ENCODE measurements around the gene NQO2. TPM values are rescaled to one million over a fixed set of nuclear protein-coding genes. Genes with fewer than 3 reads are reported as not detected.

NQO2 gene
- total RNA-seq: 14.5 TPM

DNA sequence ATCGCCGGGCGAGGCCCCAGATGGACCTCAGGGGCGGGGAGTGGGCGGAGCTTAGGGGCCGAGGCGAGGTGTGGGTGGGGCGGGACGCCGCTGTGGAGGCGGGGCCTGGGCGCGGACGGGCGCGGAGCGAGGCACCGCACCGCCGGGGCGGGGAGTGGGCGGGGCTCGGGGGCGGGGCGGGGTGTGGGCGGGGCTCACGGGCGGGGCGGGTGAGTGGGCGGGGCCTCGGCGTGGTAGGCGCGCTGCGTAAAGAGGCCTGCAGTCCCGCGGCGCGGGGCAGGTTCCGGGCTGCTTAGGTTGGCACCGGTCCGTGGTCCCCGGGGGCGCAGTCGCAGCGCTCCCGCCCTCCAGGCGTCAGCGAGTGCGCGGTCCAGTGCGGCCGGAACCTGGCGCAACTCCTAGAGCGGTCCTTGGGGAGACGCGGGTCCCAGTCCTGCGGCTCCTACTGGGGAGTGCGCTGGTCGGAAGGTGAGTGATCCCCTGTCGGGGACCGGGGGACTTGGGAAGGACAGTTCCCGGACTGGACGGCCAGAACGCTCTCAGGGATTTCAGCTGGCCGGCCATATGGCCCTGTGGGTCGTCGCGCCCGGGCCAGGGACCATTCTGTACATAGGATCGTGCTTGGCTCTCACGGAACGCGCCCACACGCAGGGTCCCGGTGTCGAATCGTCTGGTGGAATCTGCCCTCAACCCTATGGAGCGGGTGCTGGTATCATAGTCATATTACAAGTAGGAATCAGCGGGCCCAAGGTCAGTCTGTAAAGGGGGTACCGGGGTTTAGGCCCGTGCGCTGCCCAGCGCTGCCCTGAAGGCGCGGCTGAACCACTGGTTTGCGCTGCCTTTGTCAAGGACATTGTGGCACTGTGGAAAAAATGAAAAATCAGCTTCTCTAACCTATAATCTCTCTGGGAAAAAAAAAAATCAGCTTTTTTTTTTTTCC lies at the start of gene NQO2:
Gene NQO2, plus strand, starts transcription at position 277 of the 940 bp plus-strand sequence. CDS start 6,659 bp downstream, outside the sequence.
- H3K27me3 ChIP-seq (ENCODE audit: insufficient read depth, low read length): no peaks in the 10 kb centered on the region
- H3K4me3 ChIP-seq (ENCODE audit: low read length): peak within 1 kb of the TSS; percentile 84
- H3K4me1 ChIP-seq (ENCODE audit: insufficient read depth, low read length): peaks cover 42% of the 10 kb centered on the region
- no peaks in the 10 kb centered on the region for H3K9me3 ChIP-seq (ENCODE audit: low read depth, low read length)

DNA sequence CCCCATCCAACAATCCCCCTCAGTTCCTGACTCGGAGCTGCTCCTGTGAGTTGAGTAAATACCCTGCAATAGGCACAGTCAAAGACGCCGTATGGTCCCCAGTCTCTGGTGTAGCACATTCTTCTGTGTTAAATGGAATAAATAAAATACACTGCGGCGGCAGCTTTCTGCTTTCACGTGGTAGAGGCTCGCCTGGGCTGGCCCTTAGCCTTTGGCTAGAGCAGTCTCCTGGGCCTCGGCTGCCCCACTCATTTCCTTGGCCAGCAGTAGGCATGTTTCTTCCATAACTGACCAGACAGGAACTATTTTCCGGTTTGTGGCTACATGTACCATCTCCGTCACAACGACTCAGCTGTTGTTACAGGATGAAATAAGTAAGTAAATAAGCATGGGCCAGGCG lies 49.0 kb upstream of the NQO2 start:
- Histone ChIP-seq H3K9me3 (ENCODE audit: low read depth, low read length) (no peaks in the 10 kb centered on the region), H3K4me3 (ENCODE audit: low read length) (no peak overlapping the region), H3K4me1 (ENCODE audit: insufficient read depth, low read length) (peaks cover 15% of the 10 kb centered on the region), H3K27me3 (ENCODE audit: insufficient read depth, low read length) (no peaks in the 10 kb centered on the region)

DNA sequence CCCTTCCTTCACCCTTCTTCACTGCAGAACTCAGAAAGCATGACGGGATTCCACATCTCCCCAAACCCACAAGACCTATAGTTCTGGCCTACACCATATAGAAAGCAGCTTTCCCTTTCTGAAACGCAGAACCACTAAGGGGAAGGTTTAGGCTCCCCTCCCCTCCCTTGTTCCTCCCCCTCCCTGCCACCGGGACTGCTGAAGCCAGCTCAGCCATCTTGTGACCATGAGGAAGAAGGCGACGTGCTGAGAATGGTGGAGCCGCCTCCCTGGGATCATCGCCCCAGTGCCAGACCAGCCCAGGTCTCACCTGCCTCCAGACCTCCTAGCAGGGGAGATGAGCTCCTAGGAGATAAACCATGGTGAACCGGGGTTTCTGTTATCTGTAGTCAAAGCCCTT lies 48.0 kb upstream of the NQO2 start:
- H3K27me3 ChIP-seq (ENCODE audit: insufficient read depth, low read length): no peaks in the 10 kb centered on the region
- no peaks in the 10 kb centered on the region for H3K9me3 ChIP-seq (ENCODE audit: low read depth, low read length)
- H3K4me1 ChIP-seq (ENCODE audit: insufficient read depth, low read length): peaks cover 15% of the 10 kb centered on the region
- H3K4me3 ChIP-seq (ENCODE audit: low read length): no peak overlapping the region

GRCh38 chr6:2952557-2953095 lies 47.1 kb upstream of the NQO2 start:
- Histone ChIP-seq H3K27me3 (ENCODE audit: insufficient read depth, low read length) (no peaks in the 10 kb centered on the region), H3K9me3 (ENCODE audit: low read depth, low read length) (no peaks in the 10 kb centered on the region), H3K4me3 (ENCODE audit: low read length) (no peak overlapping the region), H3K4me1 (ENCODE audit: insufficient read depth, low read length) (peaks cover 15% of the 10 kb centered on the region)

DNA sequence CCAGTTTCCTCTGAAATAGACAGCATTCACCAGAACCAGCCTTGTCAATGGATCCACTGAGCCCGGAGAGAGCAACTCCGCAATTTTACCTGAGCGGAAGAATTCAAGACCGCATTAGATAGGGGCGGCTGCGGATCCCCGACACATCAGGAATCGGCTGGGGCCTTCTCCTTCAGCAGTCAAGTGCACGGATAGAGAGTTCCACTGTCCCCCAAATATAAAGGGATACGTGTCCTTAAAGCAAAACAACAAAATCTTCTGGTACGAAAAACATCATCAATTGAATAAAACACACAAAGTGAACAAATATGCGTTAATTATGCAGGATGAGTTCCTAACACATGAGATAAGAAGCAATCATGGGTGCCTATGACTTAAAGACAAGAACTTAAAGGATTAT lies 46.6 kb upstream of the NQO2 start:
- no peak overlapping the region for H3K4me3 ChIP-seq (ENCODE audit: low read length)
- no peaks in the 10 kb centered on the region for H3K27me3 ChIP-seq (ENCODE audit: insufficient read depth, low read length)
- H3K9me3 ChIP-seq (ENCODE audit: low read depth, low read length): no peaks in the 10 kb centered on the region
- H3K4me1 ChIP-seq (ENCODE audit: insufficient read depth, low read length): peaks cover 19% of the 10 kb centered on the region

DNA sequence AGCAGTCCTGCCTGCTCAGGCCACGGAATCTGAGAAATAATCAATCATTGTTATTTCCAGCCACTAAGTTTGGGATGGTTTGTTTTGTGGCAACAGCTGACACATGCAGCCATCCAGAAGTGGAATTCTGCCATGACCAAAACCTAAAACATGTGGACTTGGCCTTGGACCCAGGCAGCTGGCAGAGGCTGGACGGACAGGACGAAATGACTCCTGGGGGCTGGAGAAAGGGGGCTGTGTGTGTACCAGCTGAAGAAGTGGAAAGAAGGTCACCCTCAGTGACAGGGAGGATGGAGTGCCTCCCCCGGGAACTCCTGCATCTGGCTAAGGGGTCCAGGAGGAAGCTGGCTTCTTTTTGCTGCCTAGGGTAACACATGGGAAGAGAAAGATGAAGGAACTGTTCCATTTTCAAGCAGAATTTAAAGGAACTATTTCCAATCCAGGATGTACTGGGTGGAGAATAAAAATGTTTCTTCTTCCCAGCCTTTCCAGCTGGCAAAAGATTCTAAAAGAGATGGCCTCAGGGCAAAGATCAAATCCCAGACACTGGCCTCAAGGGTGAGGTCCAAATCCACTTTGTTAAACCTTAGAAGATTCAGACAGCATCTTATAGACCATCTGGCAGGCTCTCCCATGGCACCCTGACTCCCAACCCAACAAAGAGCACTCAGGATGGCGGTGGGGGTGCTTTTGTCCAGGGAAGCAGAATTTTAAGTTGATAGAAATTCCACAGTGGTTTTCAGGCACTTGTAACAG lies 42.6 kb upstream of the NQO2 start:
- Histone ChIP-seq H3K27me3 (ENCODE audit: insufficient read depth, low read length) (no peaks in the 10 kb centered on the region), H3K4me3 (ENCODE audit: low read length) (no peak overlapping the region), H3K4me1 (ENCODE audit: insufficient read depth, low read length) (peaks cover 20% of the 10 kb centered on the region), H3K9me3 (ENCODE audit: low read depth, low read length) (no peaks in the 10 kb centered on the region)

DNA sequence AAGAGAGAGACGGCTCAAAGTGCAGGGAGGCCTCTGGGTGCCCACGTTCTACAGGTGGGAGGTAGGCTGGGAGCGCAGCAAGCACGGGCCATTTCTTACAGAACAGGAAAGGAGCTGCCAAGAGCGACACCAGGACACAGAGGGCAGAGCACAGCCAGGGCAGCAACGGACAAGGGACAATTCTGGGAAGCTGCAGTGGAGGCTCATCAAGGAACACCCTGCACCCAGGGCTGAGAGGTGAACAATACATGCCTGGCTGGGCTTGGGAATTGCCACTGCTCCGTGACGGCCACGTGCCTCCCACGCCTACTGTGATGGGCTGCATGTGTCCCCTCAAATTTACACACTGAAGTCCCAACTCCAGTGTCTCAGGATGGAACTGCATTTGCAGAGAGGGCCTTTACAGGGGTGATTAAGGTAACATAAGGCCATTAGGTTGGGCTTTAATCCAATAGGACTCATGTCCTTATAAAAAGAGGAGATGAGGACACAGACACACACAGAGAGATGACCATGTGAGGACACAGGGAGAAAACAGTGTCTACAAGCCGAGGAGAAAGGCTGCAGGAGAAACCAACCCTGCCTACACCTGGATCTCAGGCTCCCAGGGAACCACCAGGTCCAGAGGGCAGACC lies 41.9 kb upstream of the NQO2 start:
- Histone ChIP-seq H3K4me1 (ENCODE audit: insufficient read depth, low read length) (peaks cover 20% of the 10 kb centered on the region), H3K9me3 (ENCODE audit: low read depth, low read length) (no peaks in the 10 kb centered on the region), H3K4me3 (ENCODE audit: low read length) (no peak overlapping the region), H3K27me3 (ENCODE audit: insufficient read depth, low read length) (no peaks in the 10 kb centered on the region)

DNA sequence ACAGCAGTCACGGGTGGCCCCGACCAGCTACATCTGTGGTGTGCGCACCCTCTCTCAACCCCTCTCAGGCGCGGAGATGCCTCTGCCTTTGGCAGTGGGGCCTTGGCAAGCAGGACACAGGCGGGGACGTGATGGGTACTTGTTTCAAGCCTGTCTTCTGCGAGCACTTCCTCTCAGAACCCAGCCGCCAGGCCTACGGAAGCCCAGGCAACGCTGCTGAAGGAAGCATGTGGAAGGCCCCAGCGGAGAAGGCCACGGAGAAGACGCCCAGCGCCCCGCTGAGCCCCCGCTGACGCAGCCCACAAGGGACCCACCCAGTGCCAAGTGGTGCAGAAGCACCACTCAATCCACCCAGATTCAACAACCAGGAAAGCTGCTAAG lies 41.4 kb upstream of the NQO2 start:
- no peaks in the 10 kb centered on the region for H3K9me3 ChIP-seq (ENCODE audit: low read depth, low read length)
- no peaks in the 10 kb centered on the region for H3K27me3 ChIP-seq (ENCODE audit: insufficient read depth, low read length)
- H3K4me1 ChIP-seq (ENCODE audit: insufficient read depth, low read length): peaks cover 20% of the 10 kb centered on the region
- H3K4me3 ChIP-seq (ENCODE audit: low read length): no peak overlapping the region

DNA sequence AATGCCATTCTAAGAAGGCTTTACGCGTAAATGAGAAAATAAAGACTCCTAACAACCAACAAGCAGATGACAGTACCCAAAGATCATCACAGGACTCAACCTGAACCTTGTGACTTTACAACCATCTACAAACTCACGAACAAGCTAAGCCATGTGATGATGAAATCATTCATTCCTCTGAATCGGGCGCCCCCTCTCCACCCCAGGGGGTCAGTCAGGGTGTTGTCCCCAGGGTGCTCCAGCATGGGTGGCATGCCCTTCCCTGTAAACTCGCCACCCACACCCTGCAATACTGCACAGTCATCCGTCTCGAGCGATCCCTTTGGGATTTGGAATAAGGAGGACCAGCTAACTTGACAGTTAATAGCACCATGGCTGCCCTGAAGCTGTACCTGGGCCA lies 40.9 kb upstream of the NQO2 start:
- Histone ChIP-seq H3K4me1 (ENCODE audit: insufficient read depth, low read length) (peaks cover 20% of the 10 kb centered on the region), H3K4me3 (ENCODE audit: low read length) (no peak overlapping the region), H3K9me3 (ENCODE audit: low read depth, low read length) (no peaks in the 10 kb centered on the region), H3K27me3 (ENCODE audit: insufficient read depth, low read length) (no peaks in the 10 kb centered on the region)

- H3K9me3 ChIP-seq (ENCODE audit: low read depth, low read length): no peaks in the 10 kb centered on the region
- peaks cover 20% of the 10 kb centered on the region for H3K4me1 ChIP-seq (ENCODE audit: insufficient read depth, low read length)
- no peak overlapping the region for H3K4me3 ChIP-seq (ENCODE audit: low read length)
- H3K27me3 ChIP-seq (ENCODE audit: insufficient read depth, low read length): no peaks in the 10 kb centered on the region
Observed at GRCh38 chr6:2959909-2960719, 39.6 kb upstream of the NQO2 start.

- peaks cover 20% of the 10 kb centered on the region for H3K4me1 ChIP-seq (ENCODE audit: insufficient read depth, low read length)
- no peaks in the 10 kb centered on the region for H3K9me3 ChIP-seq (ENCODE audit: low read depth, low read length)
- H3K4me3 ChIP-seq (ENCODE audit: low read length): no peak overlapping the region
- H3K27me3 ChIP-seq (ENCODE audit: insufficient read depth, low read length): no peaks in the 10 kb centered on the region
Observed at GRCh38 chr6:2960935-2961334, 38.8 kb upstream of the NQO2 start.

GRCh38 chr6:2961506-2961905 lies 38.2 kb upstream of the NQO2 start:
- no peaks in the 10 kb centered on the region for H3K9me3 ChIP-seq (ENCODE audit: low read depth, low read length)
- H3K4me1 ChIP-seq (ENCODE audit: insufficient read depth, low read length): peaks cover 20% of the 10 kb centered on the region
- no peak overlapping the region for H3K4me3 ChIP-seq (ENCODE audit: low read length)
- no peaks in the 10 kb centered on the region for H3K27me3 ChIP-seq (ENCODE audit: insufficient read depth, low read length)

DNA sequence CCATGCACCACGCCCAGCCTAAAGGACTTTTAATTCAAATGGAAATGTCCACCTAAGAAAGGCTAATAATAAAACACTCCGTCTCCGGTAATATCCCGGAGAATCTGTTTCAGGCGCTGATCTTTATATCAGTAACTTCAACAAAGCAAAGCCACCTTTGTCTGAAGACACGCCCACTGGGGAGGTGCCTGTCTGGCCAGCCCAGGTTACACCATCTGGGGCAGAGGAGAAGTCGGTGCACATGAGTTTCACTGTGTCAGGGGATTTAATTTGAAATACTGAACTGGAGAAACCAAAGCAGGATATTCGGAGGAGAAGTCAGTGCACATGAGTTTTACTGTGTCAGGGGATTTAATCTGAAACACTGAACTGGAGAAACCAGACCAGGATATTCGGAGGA lies 37.7 kb upstream of the NQO2 start:
- Histone ChIP-seq H3K9me3 (ENCODE audit: low read depth, low read length) (no peaks in the 10 kb centered on the region), H3K27me3 (ENCODE audit: insufficient read depth, low read length) (no peaks in the 10 kb centered on the region), H3K4me1 (ENCODE audit: insufficient read depth, low read length) (peaks cover 23% of the 10 kb centered on the region), H3K4me3 (ENCODE audit: low read length) (no peak overlapping the region)

DNA sequence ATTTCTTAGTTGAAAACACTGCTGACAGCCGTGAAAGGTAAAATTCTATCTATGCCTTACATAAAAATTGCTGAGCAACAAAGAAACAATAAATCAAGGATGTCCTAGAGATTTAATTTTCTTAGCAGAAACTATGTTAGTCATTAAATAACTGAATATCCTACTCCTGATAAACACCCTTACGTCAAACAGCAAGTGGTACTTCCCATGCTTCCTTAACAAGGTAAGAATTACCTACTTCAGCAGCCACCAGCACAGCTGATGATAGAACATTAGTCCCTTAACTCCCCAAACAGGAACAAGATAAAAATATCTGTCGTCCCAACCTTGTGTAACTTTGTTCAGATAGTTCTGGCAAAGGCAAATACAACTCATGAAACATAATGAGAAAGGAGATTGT lies 37.1 kb upstream of the NQO2 start:
- Histone ChIP-seq H3K4me3 (ENCODE audit: low read length) (no peak overlapping the region), H3K4me1 (ENCODE audit: insufficient read depth, low read length) (peaks cover 26% of the 10 kb centered on the region), H3K27me3 (ENCODE audit: insufficient read depth, low read length) (no peaks in the 10 kb centered on the region), H3K9me3 (ENCODE audit: low read depth, low read length) (no peaks in the 10 kb centered on the region)

Data from mononuclear cell (primary cell).